ENCODE data around the gene DUOXA2.
"Not testable (repeated sequence)": the region's sequence is repeated elsewhere in the genome, so short reads cannot be mapped to it uniquely, and the experiment has no call there.

Gene DUOXA2

DNA sequence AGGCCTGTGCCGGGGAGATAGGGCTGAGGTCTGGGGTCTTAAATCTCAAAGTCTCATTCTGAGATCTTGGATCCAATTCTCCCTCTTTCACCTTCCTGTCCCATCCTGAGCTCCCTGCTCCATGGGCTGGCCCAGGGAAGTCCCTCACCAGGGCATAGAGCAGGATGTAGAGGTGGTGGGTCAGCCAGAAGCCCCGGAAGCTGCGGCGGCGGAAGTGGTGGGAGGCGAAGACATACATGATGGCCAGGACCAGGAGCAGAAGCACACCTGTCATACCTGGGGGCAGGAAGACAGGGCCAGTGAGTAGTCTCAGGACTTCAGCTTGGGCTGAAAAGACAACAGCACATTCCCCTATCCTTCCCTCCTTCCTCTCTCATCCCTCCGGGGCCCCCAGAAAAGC lies 16.7 kb upstream of the DUOXA2 start:
- no peak for DNase-seq

DNA sequence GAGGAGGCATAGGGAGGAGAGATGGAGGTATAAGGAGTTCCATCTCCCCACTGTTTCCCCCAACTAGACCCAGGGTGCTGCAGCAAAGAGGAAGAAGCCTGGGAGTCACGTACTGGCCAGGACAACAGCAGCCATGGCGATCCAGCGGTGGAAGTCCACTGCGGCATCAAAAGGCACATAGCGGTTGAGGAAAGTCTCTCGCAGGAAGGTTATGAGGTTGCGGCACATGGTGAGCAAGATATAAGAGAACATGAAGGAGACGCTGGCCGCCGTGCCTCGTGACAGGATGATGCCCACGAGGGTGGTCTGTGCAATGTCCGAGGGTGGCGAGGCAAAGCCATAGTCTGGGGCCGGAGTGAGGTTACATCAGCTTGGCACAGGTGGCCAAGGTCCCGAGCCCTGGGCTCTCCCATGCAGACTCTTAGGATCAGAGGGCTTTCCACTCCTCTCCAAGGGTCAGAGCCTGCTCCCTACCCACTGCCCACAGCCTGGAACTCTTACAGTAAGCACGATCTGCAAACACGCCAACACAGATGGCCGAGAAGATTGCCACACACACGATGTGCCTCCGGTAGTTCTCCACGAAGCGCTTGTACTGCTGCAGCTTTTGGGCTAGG lies 14.5 kb upstream of the DUOXA2 start:
- no peak for DNase-seq

DNA sequence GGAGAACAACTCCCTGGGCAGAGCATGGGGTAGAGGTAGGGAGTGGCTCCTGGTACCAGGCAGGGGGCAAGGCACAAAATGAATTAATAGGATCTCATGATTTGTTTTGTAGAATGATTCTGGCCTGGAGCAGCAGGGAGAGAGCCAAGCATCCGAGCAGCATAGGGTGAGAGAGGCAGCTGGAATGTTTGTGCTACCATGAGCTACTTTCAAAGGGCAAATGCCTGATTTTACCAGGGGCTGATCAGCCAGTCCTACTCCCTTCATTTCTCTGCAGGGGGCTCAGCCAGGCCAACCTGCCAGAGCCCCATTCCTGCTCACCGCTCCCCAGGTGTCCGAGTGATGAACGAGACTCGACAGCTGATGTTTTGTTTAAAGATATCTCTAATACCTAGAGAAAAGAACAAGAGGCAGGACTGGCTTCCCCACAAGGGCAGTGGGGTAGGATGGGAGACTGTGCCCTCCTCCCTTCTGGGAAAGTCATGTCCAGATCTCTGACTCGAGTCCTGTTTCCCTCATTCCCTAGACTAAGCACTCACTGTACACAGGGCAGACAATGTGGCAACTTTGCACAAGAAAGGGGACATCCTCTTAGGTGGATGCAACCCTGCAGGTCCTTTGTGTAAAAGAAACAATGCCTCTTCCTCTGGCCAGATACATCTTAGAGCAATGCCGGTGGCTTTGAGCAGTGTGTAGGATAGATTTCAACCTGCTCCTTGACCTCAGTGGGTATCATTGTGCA lies 13.1 kb upstream of the DUOXA2 start:
- no peak for DNase-seq

DNA sequence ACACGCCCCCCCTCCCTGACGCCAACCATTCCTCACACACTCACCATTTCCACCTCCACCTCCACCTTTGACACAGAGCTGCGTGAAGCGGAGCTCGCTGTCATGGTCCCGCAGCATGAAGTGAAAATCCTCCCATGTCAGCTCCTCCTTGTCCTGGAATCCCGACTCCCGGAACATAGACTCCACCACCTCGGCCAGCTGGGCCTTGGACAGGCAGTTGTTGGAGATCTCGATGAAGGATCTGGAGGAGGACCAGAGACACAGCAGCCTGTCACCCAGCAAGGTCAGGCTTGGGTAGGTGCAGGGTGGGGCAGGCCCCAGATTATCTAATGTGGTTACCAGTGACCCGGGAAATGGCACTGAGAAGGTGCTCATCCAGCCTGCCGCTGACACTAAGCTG lies 12.4 kb upstream of the DUOXA2 start:
- no peak for DNase-seq

DNA sequence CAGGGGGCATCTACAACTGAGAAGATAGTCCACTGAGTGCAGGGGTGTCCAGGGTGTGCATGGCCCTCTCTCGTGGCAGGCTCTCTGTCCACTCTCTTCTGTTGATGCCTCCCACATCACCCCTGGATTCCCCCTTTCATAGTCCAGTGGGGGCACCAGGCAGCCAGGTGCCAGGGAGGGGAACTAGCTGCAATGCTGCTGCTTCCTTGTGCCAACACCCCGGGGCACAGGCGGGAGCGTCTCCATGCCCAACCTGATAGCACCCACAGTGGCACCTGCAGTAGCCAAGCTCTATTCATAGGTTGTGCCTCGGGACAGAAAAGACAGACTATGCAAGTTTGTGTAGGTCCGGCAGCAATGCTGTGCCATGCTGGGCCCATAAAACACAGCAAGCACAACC lies 11.9 kb upstream of the DUOXA2 start:
- DNase-seq = no peak

DNA sequence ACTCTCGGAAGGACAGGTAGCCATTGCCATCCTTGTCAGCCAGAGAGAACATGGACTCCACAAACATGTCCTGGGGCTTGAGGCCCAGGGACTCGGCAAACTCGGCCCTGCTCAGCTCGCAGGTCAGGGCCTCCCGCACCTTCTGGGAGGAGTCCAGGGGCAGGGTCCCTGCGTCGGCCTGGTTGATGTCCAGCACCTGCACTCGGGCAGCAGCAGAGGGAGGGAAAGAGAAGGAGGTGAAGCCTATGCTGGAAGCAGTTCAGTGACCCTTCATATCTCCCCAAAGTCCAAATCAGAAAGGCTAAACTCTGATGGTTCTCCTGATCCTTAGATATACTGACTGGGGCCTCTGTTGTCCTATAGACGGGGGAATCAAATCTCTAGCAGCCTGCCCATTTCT lies 10.0 kb upstream of the DUOXA2 start:
- DNase-seq = not testable (repeated sequence)

DNA sequence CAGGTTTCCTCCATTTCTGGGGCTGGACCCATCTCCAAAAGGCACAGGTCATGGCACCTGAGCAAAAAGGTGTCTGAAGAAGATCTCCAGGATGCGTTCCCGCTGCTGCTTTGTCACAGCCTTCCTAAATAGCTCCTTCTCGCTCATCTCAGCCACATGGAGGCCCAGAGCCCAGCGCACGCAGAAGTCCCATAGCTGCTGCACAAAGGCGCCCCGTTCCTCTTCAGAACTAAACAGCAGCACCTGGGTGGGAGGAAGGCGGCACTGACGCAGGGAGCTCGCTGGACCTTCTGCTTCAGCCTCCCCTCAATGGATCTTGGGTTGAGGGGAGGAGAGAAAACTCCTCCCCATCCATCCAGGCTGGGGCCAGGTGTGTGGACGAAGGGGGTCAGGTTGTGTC lies 8.5 kb upstream of the DUOXA2 start:
- DNase-seq = no peak

DNA sequence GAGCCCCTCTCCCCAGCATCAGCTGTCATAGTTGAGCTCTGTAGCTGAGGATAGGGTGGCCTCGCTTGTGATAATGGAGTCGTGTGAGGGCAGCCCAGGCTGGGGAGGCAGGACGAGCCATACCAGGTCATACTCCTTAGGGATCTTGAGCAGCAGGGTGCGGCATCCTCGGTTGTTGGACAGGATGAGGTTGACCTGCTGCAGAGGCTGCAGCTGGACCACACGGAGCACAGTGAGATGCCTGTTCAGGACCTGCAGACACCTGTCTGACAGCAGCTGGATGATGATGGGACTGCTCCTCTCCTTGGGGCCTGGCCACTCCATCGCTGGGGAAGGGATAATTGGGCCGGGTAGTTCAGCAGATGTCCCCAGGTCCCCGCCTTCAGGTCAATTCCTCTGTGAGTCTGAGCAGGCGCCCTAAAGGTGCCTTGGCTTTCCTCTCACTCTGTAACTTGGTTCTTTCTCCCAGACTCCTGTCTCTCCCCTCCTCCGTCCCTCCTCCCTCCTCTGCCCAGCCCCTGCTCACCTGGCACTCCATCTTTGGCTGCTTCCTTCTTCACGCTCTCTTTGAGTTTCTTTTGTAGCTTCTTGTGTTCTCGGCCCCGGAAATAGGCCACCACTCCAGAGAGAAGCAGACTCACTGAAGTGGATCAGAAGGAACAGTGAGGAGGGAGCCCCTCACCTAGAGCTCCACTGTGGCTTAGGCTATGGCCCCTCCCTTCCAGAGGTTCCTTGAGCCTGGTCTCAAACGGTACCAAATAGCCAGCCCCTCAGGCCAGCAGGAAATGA lies 7.9 kb upstream of the DUOXA2 start:
- DNase-seq = no peak

DNA sequence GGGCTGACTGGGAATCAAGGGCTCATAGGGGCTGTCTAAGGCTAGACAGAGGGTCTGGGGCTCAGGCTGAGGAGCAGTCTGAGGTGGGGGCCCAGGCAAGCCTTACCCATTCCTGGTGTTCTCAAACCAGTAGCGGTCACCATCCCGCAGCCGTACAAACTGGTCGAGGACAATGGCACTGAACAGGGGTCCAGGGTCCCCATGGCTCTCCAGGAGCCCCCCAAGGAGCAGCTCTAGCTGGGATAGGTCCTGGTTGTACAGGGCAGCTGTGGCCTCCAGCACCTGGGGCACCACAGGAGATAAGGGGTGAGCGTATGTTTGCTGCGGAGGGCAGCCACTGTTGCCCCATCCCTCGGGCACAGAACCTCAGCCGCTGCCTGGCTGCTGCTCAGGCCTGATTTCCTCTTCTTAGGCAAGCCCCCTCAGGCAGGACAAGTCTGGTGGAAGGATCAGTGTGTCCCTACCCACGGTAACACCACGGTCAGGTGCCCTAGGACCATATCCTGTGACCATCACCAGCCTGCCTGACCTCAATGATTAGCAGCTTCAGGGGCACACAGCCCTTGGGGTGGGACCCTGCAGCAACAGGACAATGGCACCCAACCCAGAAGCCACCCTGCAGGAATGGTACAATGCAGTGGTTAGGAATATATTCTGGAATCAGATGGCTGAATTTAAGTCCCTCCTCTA lies 6.0 kb upstream of the DUOXA2 start:
- no peak for DNase-seq

DNA sequence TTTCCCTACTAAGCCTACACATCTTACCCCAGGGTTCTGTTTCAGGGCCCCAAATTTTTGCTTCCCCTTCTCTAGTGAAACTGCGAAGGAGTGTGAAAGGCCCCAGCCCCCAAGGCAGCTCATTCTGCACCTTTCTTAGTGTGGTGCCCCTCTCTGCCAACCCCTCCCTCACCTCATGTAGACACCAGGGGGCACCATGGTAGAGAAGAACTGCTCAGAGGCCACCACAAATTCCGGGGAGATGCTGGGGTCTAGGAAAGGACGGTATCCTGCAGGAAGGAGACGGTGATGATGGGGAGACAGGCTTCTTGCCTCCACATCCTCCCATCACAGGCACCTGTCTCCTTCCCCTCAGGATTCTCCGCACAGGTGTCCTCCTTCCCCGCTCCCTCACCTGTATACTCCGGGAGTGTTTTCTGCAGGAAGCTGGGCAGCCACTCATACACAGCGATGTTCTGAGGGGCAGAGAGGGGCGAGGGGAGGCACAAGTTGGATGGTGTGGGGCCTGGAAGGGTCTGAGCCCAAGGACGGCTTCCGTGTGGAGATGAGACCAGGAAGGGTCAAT lies 3.8 kb upstream of the DUOXA2 start:
- no peak for DNase-seq

DNA sequence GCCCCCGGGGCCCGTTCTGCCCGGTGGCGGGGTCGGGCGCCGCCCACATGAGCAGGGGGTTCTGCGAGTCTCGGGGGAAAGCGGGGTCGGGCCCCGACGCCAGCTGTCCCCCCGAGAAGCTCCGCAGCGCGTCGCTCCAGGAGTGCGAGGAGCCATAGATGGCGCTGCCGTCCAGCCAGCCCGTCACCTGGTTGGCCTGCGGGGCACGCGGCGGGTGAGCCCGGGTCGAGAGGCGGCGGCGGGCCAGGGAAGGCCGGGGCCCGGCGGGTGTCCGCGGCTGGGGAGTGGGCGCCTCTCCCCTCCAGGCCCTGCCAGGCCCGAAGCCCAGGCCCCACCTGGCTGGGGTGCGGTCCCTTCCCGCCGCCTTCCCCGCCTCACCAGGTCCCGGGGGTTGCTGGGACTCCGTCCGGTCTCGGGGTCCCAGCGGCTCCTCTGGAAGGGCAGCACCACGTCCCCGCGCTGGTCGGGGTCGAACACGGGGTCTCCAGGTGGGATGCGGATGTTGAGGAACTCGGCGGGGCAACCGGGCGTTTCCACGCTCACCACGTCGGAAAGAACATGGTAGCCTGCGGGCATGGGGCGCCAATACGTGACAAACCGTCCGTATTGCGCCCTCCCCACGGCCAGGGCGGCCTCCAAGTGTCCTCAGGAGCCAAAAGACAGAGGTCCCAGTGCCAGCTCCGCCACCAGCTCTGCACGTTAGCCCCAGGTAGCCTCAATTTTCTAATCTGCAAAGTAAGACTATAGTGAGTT lies 2.6 kb upstream of the DUOXA2 start:
- DNase-seq = no peak

DNA sequence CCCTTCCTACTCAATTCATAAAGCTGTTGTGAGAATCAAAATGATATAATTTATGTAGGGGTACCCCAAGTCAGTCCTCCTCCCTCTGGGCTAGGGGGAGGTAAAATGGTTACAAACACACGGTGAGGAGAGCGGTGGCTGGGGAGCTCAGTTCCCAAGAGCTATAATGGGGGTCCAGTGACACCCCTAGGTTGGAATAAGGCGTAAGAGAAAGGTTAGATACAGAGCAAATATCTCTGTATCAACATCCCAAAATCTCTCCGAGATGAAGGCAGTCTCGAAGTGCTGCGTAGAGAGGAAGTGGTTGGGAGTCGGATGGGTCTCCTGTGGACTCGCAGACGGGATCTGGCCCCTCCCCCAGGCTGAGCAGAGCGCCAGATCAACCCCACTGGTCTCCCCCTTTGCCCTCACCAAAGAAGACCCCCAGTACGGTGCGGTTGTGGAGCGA lies 2.0 kb upstream of the DUOXA2 start:
- DNase-seq = no peak

DNA sequence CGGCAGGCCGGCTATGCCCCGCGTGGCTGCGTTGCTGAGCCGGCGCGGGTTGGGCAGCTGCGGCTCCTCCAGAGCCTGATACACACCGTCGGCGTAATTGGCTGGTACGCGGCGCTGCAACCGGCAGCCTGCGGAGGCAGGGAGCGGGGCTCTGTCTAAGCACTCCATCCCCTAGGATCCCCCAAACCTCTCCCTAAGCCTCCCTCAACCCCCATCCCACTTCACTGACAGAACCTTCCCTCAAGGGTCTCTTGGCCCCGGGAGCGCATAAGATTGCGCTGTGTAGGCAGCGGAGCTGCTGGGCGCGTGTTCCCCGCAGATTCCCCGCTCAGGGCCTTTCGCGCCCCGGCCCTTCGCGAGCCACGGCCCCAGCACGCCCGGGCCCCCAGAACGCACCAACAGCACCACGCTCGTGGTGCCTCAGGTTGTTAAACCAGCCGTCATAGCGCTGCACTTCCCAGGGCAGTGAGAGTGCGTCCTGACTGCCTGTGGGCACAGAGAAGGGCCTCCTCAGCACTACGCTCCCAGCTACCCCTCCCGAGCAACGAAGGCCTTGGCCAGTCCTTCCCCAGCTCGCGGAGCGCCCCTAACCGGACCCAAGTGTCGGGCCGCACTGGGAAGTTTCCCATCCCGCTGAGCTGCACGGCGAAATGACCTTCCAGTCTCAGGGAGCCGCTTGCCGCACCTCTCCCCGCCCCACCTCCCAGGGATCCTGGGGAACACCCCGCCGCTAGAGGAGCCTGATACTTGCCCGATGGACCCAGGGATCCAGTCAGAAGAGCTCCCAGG lies 1.3 kb upstream of the DUOXA2 start:
- DNase-seq = peak; percentile 27

DNA sequence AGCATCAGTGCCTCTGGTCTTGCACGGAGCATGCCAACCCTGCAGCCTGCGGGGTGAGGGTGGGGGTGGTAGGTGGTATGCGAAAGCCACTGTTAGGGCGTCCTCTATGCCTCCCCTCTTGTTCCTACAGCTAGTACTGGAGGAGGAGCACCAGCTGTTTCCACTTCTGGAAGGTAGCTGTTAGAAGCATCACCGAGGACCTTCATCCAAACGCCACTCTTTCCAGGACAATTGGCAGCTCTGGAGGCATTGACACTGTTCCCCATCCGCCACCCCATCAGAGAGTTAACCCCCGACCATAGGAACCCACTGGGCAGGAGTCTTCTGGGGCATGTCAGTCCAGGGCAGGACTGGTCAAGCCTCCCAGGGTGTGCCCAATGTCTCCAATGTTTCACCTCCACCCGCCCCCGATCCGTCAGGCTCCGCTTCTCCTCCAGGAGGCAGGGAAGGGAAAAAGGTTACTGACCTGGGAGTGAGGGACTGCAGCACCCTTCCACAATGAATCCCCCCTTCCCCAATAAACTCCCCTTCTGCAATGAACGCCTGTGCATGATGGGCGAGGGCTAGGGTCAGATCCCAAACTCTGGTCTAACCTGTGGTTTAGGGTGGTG lies 641 bp upstream of the DUOXA2 start:
- DNase-seq = no peak

DNA sequence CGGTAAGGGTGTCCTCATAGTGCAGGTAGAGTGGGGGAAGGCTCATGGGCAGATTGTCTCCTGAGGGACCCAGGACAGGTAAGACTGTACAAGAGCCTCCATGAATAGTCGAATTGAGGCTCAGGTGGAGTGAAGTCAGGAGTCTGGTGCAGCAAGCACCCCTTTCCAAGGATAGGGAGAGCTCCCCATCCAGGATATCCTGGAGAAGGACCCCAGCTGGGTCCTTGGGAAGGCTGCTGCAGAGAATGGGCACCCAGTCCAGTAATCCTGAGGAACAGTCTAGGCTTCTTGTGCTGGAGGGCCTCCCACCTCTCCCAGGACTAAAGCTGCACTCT lies 592 bp downstream of the DUOXA2 start:
- DNase-seq = no peak

DNA sequence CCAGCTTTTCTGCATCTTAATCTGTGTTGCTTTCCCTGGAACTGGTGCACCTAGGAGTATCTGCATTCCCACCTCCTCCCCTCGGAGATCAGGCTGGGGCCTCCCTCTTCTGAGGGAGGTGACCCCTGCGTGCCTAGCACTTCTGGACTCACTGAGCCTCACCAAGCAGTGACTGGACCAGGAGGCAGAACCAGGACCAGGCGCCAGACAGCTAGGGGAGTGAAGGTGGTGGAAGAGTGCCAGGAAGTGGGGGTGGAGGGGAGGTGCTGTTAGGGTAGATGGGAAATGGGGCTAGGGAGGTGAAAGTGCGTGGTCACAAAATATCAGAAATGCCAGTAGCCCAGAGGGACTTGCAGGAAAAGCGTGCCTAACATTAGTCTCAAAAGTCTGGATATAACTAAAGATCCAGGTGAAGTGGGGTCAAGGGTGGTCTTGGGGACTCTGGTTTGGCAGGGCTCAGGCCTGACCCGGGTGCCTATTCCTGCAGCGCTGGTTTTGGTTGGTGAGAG lies 1.2 kb downstream of the DUOXA2 start:
- DNase-seq = no peak

DNA sequence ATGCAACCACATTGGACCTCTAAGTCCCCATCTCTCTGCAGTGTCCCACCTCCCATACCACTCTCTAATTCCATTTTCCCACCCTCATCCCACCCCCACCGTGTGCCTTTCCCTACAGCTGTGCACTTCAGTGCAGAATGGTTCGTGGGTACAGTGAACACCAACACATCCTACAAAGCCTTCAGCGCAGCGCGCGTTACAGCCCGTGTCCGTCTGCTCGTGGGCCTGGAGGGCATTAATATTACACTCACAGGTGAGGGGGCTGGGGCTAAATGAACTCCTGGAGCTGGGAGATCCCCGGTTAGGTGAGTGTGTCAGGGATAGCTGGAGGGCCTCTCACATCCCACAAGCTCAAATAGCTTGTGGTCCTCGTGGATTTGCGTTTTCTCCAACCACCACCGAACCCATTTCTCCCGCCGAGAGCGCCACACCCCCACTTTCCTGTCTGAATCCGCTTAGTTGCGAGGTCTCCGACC lies 1.9 kb downstream of the DUOXA2 start:
- DNase-seq = no peak

DNA sequence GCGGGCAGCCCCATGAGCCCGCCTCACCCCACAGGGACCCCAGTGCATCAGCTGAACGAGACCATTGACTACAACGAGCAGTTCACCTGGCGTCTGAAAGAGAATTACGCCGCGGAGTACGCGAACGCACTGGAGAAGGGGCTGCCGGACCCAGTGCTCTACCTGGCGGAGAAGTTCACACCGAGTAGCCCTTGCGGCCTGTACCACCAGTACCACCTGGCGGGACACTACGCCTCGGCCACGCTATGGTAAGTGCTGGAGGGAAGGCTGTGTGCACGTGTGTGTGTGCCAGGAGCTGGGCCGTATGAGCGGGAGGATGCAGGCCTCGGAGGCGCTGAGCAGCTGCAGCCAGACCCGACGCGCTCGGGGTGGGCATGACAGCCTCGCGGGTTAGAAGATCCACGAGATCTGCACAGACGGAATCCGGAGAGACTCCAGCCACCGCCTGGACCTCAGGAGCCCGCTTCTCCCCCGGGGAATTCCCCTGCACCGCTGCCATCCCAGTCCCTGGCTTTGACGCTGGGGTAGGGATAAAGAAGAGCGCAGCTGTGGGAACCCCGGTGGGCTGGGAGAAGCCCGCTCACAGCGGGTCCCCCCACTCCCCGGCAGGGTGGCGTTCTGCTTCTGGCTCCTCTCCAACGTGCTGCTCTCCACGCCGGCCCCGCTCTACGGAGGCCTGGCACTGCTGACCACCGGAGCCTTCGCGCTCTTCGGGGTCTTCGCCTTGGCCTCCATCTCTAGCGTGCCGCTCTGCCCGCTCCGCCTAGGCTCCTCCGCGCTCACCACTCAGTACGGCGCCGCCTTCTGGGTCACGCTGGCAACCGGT lies 2.6 kb downstream of the DUOXA2 start:
- DNase-seq = no peak

DNA sequence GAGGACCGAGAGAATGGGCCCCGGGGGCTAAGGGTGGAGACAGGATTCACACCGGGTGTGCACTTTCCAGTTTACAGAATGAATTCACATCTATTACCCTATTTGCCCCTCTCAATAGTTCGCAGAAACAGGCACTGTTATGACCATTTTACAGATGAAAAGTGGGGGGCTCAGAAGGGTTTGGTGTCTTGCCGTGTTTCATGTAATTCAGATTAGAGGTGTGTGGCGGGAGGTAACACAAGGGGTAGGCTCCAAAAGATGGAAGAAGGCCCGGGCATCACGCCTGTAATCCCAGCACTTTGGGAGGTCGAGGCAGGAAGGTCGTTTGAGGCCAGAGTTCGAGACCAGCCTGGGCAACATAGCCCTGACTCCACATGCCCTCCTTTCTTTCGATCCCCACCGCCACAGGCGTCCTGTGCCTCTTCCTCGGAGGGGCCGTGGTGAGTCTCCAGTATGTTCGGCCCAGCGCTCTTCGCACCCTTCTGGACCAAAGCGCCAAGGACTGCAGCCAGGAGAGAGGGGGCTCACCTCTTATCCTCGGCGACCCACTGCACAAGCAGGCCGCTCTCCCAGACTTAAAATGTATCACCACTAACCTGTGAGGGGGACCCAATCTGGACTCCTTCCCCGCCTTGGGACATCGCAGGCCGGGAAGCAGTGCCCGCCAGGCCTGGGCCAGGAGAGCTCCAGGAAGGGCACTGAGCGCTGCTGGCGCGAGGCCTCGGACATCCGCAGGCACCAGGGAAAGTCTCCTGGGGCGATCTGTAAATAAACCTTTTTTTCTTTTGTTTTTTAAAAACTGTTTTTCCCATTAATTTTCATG lies 3.4 kb downstream of the DUOXA2 start:
- DNase-seq = no peak

All from COR-L47 (cell line).